Activated T-cell treated with anti-CD3 and anti-CD28 coated beads for 48 hours (primary cell): ENCODE results near the gene CBLC.

Experiments used
- DNase-seq: peaks from one replicate; pipeline ENCODE4 v3.0.0-alpha.2; 2020; ENCODE audit warnings: low read depth

The CBLC gene

GRCh38 chr19:44746946-44747738 is 30.5 kb upstream of the CBLC start:
- DNase-seq, result peak; percentile 93

- peak; percentile 31 for DNase-seq
These were observed 29.8 kb upstream of the CBLC start for GRCh38 chr19:44747739-44748425.

- peak; percentile 65 for DNase-seq
These were observed 29.1 kb upstream of the CBLC start, which contains the start of gene BCL3 for GRCh38 chr19:44748426-44749254. Gene BCL3, plus strand, starts transcription at chr19:44748708. Its CDS starts 83 bp downstream, at chr19:44748791.

- DNase-seq, result no peak
These were observed 28.4 kb upstream of the CBLC start for GRCh38 chr19:44749292-44749691.

GRCh38 chr19:44749994-44750393 is 27.7 kb upstream of the CBLC start:
- no peak for DNase-seq

GRCh38 chr19:44752123-44752815 is 25.4 kb upstream of the CBLC start:
- no peak for DNase-seq

GRCh38 chr19:44752816-44753625 is 24.7 kb upstream of the CBLC start:
- peak; percentile 91 for DNase-seq

GRCh38 chr19:44753626-44753931 is 24.1 kb upstream of the CBLC start:
- DNase-seq, result no peak

GRCh38 chr19:44753932-44754749 is 23.5 kb upstream of the CBLC start:
- DNase-seq, result peak; percentile 83

- DNase-seq, result no peak
These were observed 23.0 kb upstream of the CBLC start for GRCh38 chr19:44754750-44755080.

- DNase-seq, result no peak
These were observed 22.5 kb upstream of the CBLC start for GRCh38 chr19:44755219-44755618.

GRCh38 chr19:44756089-44756562 is 21.6 kb upstream of the CBLC start:
- no peak for DNase-seq

- DNase-seq, result no peak
These were observed 20.5 kb upstream of the CBLC start for GRCh38 chr19:44757057-44757734.

- DNase-seq, result no peak
These were observed 19.8 kb upstream of the CBLC start for GRCh38 chr19:44757735-44758505.

- no peak for DNase-seq
These were observed 19.1 kb upstream of the CBLC start for GRCh38 chr19:44758596-44758995.

- no peak for DNase-seq
These were observed 18.4 kb upstream of the CBLC start for GRCh38 chr19:44759083-44759804.

GRCh38 chr19:44762038-44762437 is 15.7 kb upstream of the CBLC start:
- DNase-seq, result no peak
